ENCODE measurements around the gene RYR2.

RYR2 gene

DNA sequence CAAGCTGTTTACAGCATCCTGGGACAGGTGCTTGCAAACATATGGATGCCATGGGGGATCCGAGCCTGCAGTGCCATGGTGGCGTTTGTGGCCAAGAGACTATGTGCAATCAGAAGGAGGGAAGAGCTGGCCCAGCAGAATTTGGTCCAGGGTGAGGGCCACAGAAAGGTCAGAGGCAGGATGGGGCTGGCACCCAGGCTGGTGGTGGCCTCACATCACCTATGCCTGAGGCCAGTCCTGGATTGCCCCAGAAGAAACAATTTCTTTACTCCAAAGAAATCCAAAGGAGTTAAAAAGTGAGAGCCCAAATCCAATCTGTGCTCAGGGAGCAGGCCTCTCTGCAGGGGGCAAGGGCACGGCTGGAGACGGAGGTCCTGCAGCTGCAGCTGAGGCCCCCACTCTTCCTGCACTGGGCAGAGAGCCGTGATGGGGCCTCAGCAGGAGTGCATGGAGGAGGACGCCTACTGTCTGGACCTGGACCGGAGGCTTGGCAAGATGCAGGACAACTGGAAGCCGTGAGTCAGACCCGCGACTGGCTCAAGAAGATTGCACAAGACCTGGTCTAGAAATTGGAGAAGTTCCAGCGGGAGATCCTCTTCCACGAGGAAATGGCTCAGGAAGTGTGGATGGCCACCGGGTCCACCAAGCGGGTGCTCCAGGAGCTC, 163.5 kb downstream of the RYR2 start:
- no peak for DNase-seq

DNA sequence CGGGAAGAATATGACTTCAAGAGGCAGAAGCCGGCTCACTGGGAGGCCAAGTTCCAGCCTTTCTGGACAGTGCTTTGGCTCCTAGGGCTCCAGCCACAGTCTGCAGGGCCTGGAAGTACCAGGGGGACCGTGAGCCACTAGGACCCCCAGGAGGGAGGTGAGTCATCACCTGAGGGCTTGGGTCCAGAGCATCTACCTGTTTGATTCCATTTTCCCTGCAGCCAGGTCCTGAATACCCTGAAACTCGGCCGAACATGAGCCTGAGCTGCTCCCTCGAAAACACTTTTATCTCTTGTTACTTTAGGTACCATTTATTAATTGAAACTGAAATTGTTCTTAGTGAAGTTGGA, 164.1 kb downstream of the RYR2 start:
- no peak for DNase-seq

DNA sequence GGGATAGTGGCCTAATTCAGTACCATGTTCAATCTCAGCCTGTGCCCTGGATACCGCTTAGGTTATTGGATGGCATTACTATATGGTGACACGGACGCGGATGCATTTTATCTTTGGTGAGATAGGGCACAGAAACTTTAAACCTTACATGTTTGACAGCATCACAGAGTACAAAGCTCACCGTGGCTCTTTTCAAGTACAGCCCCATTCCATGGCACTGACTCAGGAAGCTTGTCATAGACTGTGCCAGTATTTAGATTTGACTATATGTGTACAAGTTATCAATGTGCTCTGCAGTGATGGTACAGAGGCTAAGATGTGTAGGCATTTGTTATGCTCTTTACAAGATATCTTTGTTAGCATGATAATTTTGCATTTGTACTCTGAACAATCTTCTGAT, 169.0 kb downstream of the RYR2 start:
- DNase-seq, result no peak

DNA sequence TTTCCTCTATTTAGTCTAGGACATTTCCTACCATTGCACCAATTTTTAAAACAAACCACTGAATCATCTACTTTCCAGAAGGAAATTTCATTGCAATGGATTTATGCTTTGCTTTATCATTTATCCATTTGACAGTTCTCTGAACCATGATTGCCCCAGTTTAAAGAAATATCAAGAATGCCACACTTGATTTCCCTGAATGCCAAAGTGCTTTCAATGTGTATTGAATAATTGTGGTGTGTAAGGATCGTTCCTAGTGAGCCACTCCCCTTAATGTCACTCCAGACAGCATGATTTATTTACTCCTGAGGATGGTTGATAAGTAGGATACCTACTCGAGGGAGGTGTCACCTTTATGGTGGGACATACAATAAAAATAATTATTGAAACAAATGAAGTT, 169.6 kb downstream of the RYR2 start:
- DNase-seq, result no peak

DNA sequence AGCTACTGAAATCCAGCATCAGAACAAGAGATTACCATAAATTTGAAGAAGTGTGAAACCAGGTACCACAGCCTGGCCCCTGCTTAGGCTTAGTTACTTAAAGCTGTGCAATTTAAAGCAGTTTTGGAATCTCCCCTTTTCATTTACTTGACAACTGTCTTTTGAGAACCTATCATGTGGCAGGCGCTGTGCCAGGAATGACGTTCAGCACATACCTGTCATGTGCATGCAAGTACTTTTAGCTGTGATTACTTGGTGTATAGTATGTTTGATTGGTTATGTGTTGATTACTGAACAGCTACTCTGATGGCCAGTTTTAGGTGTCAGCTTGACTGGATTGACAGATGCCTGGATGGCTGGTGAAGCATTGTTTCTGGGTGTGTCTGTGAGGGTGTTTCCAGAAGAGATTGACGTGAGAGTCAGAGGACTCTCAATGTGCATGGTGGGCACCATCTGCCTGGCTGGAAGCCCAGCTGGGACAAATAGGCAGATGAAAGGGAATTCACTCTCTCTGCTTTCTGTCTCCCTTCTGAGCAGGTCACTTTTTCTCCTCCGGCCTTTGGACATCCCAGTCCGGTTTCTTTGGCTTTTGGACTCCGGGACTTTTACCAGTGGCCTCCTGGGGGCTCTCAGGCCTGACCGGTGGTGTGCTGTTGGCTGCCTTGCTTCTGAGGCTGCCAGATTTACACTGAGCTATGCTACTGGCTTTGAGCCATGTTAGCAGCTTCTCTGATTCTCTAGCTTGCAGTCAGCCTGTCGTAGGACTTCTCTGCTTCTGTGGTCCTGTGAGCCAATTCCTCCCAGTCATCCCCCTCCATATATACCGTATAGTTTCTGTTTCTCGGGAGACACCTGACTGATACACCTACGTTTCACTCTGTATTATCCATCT, 178.0 kb downstream of the RYR2 start:
- no peak for DNase-seq

DNA sequence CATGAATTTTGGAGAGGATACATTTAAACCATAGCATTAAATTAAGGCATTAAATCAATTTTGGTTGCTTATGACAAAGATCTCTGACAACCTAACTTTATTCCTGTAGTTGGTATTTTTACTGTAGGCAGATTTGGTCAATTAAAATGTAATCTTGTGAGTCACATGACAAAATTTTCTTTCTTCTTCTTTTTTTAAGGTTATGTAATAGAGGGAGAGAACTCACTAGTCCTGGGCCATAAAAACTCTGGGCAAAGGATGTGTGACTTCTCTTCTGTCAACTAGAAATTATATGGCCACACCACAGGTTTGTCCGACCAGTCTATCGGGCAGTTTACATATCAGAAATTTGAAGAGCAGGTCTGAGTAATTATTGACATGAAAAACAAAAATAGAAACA, 181.4 kb downstream of the RYR2 start:
- DNase-seq, result no peak

DNA sequence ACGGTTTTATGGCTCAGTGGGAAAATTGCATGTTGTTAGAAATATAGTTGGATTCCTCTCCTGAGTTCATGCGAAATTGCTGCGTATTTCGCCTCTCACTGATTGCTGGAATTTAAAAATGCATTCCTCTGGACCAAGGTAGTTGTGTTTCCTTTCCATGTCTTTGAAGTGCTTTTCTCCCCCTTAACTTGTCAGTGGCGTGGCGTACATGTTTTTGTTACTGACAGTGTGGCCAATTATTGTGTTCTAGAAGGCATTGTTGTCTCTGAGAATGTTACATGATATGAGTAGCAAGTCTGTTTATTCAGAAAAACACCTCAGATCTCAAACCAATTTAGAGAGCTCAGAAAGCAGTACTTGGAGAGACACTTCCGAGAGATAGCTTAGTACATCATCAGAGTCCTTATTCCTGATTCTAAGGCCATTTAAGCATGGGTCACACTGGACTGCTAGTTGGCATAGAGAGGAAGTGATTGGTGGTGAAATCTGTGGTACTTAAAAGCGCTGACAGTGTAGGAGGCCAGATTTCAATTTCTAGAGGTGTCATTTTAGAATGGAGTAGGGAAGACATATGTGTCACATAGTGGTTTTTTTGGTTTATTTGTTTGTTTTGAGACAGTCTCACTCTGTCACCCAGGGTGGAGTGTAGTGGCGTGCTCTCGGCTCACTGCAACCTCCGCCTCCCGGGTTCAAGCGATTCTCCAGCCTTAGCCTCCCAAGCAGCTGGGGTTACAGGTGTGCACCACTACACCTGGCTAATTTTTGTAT, 184.4 kb downstream of the RYR2 start:
- no peak for DNase-seq

DNA sequence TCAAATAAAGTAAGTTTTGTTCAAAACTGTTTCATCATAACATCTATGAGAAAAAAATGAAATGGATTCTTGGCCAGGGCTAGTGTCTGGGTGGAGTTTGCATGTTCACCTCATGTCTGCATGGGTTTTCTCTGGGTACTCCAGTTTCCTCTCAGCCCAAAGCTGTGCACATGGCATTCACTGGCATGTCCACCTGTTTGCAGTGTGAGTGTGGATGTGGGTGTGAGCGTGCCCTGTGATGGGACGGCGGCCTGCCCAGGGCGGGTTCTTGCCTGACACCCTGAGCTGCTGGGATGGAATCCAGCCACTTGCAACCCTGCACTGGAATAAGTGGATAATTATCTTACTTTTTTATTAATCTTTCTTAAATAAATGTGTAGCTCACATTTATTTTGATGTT, 185.5 kb downstream of the RYR2 start:
- no peak for DNase-seq

DNA sequence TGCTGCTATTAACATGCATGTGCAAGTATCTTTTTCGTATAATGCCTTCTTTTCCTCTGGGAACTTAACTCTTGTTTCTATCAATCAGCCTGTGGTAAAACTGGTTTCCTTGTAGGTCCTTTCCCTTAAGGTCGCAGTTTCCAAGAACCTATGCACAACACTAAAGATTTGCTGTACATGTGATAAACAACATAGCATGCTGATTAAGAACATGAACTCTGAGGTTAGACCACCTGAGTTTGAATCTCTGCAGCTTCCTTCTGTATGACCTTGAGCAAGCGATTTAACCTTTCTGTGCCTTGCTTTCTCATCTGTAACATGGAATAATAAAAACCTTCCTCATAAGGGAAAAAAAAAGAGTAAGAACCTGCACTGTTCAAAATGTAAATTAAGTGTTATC, 186.4 kb downstream of the RYR2 start:
- no peak for DNase-seq

DNA sequence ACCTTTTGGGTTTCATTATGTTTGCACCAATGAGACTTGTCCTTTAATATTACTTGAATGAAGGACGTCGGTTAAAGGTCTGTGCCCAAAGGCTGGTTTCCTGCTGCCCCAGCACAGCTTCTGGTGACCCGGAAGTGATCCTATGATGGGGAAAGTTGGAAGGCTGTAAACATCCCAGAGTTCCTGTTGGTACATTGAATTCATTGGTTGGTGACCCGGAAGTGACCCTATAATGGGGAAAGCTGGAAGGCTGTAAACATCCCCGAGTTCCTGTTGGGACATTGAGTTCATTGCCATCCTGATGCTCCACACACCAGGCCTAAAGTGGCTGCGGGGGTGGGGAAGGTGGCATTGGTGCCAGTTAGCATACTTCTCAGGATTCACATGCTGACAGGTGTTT, 187.3 kb downstream of the RYR2 start:
- no peak for DNase-seq

DNA sequence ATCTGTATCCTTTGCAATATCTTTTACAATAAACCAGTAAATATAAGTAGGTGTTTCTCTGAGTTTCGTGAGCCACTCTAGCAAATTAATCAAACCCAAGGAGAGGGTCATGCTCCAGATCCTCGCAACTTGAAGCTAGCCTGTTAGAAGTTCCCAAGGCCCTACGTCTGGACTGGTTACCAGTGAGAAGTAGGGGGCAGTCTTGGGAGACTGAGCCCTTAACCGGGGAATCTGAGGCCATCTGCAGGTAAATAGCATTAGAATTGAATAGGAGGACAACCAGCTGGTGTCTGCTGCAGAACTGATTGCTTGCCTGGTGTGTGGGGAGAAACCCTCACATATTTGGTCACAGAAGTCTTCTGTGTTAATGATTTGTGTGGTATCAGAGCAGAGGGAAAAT, 190.5 kb downstream of the RYR2 start:
- no peak for DNase-seq

DNA sequence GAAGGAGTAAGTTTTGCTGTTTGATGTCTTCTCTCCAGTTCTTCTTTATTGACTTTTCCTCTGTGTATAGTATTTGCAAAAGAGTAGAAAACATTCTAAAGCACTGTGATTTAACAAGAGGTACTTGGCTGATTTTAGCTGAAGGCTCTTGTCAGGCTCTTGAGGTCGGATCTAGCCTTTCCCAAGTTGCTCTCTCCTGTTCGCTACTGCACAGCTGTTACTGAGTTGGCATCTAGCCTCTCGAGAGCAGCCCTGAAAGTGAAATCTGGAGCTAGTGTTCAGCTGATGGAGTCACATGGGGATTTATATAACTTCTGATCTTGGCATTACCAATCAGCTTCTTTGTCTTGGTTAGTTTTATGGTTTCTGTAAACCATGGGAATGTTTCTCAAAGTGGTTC, 193.1 kb downstream of the RYR2 start:
- DNase-seq, result no peak

DNA sequence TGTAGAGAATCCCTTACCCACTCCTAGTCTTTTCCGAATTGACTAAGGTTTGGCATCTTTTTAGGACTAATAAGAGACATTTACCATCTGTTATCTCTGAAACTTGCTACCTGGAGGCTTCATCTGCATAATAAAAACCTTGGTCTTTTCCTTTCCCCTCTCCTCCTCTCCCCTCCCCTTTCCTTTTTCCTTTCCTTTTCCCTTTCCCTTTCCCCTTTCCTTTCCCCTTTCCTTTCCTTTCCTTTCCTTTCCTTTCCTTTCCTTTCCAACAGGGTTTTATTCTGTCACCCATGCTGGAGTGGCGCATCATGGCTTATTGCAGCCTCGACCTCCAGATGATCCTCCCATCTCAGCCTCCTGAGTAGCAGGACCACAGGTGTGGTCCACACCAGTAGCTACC, 195.7 kb downstream of the RYR2 start:
- no peak for DNase-seq

DNA sequence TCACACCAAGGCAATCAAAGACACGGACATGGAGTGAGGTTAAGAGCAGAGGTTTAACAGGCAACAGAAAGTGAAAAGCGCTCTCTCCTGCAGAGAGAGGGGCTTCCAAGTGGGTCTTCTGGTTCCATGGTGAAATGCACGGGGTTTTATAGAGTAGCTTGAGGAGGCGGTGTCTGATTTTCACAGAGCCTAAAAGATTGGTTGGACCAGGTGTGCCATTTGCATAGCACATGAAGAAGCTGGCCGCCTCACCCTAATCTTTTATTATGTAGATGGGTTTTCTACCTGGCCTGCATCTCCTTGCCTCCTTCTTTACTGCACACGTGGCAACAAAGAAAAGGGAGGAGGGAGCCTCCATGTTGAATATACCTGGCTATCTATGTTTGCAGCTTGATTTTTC, 197.3 kb downstream of the RYR2 start:
- no peak for DNase-seq

DNA sequence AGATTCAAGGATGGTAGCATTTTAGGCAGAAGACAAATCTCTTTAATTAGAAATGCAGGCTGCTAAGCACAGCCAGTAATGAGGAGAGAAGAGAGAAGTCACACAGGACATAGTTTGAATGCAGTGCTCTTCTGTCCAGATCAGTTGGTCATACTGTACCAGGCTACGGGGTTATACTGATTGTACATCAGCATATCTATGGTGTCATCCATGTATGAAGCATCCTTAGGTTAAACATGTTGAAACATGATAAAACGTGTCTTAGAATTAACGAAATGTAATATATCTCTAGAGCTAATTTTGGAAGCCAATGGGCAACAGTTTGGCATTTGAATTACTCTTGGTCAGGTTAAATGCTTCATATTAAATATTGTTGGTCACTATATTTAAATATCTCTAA, 199.1 kb downstream of the RYR2 start:
- no peak for DNase-seq

DNA sequence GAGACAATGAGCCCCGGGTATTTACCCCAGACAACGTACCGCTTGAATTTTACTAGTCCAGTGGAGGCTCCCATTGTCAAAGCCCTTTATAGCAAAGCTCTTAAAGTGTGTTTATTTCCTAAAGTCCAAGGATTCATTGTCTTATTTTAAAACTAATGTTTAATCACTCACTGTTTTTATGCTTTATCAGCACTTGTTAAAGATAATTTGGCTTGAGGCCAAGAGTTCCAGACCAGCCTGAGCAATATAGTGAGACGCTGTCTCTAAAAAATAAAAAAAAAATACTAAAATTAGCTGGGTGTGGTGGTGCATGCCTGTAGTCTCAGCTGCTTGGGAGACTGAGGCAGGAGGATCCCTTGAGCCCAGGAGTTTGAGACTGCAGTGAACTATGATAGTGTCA, 202.8 kb downstream of the RYR2 start:
- no peak for DNase-seq

DNA sequence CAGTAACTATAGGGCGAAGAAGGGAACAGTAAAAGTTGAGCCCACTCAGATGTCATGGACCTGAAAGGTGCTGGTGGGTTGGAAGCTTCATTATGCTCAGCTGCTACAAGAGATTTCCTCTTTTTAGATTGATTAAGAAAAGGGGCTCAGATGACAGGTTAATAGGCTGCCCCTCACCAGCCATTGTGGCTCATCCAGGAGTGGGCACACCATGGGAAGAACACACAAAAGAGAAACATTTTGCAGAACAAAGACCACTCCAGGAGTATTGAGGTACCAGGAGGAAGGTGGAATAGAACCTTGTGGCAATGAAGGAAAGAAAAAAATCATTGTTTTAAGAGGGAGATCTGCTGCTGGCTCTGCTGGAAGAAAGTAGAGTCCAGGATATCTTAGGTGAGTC, 205.5 kb downstream of the RYR2 start:
- no peak for DNase-seq

DNA sequence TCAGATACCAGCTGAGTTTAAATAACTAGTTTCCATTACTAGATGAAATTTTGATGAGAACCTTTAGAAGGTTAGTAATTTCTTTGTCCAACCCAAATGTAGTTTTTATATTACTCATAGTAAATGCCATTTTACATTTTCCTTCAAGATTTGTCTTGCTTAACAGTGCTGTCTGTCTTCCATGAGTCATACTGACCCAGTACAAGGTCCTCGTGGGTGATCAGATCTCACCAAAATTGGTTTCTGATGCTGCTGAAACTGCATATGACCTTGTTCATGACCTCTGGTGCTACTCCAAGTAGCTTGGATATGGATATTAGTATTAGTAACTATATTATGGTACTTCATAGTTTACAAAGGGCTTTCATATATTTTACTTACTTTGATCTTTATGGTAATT, 207.1 kb downstream of the RYR2 start:
- no peak for DNase-seq

DNA sequence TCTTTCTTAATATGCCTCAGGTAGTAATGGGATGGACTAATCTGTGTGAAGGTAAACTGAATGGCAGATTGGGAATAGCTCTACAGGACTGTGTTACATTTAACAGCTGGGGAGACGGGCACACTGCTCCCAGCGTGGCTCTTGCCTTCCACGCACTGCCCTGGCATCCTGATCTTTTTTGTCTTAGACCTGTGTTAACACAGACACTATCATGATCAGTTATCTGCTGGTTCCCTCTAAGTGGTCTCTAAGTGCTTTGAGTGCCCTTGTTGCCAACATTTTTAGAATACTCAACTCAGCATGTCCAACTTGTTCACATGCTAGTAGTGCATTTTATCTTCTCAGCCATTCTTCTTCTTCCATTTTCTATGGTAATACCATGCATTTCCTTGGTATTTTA, 208.1 kb downstream of the RYR2 start:
- DNase-seq, result no peak

DNA sequence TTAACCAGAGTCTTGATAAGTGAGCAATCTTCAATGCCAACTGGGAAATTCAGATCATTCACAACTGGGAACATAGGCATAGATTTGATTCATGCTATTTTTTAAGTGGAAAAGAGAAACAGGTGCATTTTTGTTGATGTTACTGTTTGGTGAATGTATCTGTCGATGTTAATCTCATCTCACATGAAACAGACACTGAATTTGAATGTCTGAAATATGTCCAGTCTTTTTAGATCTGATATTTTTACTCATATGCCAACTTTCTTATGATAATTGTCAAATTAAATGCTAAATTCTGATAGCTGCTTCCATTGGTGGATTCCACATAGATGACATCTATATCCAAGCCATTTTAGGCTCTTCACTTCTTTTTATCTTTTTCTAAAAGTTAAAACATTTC, 213.1 kb downstream of the RYR2 start:
- DNase-seq, result no peak

DNA sequence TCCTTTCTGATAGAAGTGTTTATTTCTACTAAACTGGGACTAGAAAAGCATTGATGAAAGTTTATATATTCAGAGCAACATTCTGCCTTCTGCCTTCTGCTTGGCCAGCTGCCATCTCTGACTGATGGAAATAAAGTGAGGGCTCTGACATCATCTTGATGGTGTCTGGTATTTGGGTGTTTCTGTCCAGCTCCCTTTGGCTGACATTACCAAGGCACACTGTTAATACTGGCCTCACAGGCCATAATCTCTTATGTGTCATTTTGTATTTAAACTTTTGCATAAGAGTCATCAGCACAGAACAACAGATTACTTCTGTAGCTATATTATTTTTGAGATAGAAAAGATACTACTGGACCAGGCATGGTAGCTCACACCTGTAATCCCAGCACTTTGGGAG, 216.9 kb downstream of the RYR2 start:
- DNase-seq, result no peak

DNA sequence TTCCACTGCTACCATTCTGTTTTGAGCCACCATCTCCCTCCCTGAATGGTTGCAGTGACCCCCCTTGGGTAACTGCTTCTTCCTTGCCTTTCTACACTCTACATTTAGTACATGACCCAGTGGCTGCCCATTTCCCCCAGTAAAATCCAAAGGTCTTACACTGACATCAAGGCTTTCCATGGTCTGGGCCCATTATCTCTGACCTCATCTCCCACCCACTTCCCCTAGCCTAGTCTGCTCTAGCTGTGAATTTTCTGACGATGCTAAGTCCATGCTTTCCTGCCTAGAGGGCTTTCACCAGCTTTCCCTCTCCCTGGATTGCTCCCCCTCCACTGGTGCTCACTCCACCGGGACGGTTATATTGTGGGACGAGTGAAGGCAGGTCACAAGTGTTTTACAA, 219.2 kb downstream of the RYR2 start:
- no peak for DNase-seq

DNA sequence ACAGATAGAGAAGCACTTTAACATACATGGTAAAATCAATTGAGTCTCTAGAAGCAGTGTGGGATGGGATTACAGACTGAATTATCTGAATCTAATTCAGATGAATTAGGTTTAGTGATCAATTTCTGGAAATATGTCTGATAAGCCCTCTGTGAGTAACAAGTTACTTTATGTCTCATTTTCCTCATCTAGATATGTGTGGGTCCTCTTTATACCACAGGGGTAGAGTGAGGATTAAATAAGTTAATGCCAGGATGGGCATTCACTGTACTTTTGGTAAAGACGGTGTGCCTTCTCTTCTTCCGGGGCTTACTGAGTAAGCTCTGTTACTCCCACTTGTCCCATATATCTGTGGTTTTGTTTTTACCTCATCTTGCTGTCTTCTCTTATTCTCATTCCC, 225.8 kb downstream of the RYR2 start:
- no peak for DNase-seq

DNA sequence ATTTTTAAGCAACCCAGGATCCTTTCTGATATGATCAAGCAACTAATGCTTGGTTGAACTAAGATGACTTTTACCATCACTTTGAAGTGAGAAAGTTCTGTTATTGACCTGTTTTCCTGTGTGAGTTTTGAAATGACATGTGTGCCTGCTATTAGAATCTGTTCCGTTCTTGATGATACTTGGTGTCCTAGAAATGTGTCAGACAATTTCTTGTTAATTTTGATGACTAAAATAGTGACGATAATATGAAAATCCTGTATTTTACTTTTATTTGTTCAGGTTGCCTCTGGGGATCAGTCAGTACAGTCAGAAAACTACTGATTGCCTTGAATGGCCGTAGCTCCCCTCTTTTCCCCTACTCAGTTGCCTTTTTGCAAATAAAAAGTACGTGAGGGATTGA, 228.0 kb downstream of the RYR2 start:
- no peak for DNase-seq

All from suppressor macrophage treated with lipopolysaccharide for 1 hour (primary cell).